RCC 7860 (cell line): ENCODE measurements around the gene EPHA7.

ENCODE experiments used
- DNase-seq: peaks from one replicate; pipeline ENCODE4 v3.0.0-alpha.2; 2015; ENCODE audit warnings: low spot score
- FAIRE-seq: peaks from 2 replicates; lab custom pipeline; 2012; peaks lifted over from hg19 to GRCh38; lab: Jason Lieb, UNC

EPHA7 gene

DNA sequence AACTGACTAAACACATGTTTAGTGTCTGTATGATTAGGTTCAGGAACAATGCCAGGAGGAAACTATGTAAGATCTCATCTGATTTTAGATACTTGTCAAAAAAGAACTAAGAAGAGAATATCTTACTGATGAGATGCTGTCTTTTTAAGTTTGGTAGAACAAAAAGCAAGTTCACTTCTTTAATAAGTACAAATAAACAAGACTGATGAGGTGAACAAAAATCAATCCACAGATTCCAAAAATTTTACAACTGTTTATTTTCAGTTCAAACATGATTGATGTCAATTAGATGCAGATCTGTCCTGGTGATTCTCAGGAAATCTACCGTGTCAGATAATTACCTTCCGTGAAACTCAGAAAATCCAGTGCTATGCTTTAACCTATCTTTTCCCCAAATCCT is 24.9 kb downstream of the EPHA7 start:
- DNase-seq (no peak), FAIRE-seq (no peak)

DNA sequence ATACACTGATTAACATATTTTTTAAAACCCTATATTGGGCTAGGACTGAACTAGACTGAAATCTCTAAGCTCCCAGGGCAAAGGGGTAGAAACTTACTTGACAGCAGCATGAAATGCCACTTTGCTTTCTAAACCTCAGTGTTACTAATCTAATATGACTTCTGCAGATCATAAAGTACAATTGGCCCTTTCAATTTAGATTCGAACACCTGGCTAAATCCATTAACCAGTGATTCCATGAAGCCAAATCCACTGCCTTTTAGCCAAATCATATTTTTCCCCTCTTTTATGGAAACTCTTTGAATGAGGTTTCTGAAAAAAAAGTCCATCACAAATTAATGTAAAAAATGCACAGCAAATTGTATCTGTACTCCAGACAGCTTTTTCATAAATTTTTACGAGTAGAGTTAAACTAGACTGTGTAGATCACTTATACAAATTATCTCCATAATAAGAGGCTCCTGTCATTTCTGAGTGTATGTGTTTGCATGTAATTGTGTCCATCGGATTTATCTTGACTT is 25.7 kb downstream of the EPHA7 start:
- DNase-seq: no peak
- no peak for FAIRE-seq

DNA sequence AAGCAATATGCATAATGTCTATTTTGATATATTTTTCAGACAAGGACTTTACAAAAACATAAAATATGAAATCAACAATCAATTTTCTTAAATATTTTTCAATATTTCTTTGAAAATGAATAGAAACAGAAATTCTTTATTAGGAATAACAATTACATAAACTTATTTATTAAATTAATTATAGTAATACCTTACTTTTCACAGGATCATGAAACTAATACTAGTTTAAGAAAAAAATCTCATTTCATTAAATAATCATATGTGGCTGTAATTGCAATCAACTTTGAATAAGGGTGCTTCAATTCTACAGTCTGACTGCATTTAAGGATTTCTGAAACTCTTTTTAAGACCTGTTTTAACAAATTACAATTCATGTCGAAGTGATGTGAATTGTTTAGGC is 26.6 kb downstream of the EPHA7 start:
- DNase-seq (no peak), FAIRE-seq (no peak)

DNA sequence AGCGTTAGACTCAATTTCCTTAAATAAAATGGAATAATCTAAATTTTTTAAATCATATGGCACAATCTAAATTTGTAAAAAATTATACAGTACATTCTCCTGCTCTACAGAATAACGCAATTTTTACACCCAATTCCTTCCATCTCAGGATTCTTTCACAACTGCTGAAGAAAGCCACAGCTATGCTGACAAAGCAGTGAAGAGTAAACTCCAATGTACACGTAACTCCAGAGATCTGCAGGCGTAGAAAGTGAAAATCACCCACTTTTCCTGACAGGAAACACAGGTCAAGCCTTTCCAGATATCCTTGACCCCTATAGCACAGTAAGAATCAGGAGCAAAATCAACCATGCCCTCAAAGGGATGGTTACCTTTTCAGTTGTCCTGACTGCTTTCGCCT is 27.4 kb downstream of the EPHA7 start:
- no peak for DNase-seq
- FAIRE-seq: no peak

DNA sequence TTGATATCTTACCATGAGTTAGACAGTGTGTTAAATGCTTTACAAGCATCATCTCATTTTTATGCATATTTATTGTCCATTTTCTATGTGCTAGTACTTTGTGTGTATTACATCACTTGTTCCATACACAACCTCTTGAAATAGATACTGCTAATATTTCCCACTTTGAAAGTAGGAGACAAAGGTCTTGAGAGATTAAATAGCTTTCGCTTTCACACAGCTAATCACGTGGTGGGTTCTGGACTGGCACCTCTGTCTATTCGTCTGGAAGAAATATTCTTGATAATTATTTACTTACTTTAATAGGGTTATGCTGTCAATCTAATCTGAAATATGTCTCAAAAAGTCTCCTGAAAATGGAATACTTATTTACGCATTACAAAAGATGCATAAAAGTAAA is 30.2 kb downstream of the EPHA7 start:
- FAIRE-seq (no peak), DNase-seq (no peak)

DNA sequence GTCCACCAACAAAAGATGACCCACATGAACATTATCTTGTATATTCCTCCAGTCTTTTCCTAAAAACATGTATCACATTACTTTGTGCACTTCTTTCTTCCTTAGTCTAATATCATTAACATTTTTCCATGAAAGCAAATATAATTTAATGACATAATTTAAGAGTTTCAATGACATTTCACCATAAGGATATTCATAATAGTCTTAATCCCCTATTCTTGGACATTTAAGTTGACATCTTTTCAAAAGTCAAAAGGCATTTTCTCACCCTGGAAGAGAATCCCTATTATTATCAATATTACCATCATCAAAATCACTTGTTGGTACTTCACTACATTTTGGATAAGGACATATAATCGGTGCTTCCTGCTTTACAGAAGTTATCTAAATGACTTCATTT is 31.3 kb downstream of the EPHA7 start:
- no peak for FAIRE-seq
- no peak for DNase-seq

DNA sequence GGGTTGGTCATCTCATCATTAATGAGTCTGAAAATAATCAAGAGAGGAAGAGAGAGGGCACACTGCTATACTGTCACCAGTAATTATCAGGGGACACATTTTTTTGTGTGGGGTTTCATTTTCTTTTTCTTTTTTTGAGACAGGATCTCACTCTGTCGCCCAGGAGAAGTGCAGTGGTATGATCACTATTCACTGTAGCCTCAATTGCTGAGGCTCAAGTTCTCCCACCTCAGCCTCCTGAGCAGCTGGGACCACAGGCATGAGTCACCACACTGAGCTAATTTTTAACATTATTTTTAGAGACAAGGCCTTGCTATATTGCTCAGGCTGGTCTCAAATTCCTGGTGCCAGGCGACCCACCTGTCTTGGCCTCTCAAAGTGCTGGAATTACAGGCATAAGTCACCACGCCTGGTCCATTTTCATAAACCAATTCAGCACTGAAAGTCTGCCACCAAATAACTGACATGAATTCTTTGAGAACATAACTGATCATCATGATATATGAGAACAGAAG is 43.3 kb downstream of the EPHA7 start:
- FAIRE-seq (no peak), DNase-seq (no peak)

DNA sequence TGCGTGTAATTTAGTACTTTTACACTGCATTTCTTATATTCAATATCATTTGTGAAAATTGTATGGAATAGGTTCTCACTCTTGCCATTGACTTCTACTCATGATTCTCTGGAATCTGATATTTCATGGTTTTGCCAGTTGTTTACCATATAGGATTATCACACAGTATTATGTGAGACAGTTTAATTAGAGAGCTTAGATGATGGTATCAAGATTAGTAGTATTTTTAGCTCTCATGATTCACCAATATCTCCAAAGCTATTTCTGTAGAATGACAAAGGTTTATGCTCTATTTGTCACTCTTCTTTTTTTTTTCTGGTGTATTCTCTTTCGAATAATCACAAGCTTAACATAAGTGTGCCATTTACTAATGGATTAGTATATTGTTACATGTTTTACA is 45.9 kb downstream of the EPHA7 start:
- FAIRE-seq: no peak
- DNase-seq: no peak

DNA sequence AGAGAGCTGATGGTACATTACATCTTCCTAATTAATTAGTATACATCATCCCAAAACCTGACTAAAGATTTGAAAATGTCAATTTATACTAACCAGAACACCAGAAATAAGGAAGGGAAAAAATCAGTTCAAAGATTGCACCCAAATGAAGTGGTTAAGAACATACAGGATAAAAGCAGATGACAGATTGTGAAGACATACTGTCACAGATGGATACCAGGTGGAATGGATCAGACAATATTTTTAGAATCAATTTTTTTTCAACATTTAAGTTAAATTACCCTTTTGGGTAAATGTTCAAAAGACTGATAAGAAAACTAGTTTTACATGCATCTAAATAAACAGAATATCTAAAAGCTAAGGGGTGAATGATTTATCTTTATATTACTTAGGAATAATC is 47.6 kb downstream of the EPHA7 start:
- DNase-seq: no peak
- FAIRE-seq: no peak

DNA sequence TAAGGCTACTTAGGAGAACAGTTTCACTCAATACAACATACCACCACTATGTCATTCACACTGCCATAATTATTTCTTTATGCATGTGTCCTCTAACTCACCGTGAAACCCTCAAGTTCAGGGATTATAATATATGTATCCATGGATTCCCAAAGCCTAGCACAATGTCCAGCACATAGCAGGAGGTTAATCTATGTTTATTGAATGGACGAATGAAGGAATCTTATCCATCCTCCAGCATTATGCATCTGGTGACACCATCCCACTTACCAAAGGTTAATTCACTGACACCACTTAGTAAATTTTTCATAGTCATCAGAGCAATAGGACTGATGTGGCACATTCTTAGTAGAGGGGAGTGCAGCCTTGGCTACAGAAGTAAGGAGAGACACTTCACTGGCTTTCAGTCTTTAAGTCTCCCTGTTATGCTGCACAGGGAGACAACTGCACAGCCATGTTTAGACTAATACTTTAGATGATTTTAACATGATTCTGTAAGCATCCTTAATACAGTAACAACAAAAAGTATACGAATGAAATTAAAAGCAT is 49.7 kb downstream of the EPHA7 start:
- FAIRE-seq (no peak), DNase-seq (no peak)

DNA sequence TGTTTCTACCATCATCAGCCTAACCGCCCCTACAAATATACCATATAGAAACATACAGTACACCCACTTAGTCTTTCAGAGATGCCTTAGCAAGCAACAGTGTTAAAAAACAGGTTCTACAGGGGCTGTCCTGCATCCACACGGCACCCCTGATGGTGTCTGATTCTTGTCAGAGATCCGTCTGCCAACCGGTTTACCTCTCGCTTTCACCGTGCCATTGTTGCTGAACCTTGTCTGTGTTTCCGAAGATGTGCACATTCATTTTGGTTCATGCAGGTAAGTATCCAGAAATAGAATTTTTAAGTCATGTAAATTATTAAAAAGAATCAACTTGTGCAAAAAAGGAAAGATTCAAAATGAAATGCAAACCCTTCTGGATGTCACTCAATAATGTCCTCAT is 52.9 kb downstream of the EPHA7 start:
- DNase-seq (no peak), FAIRE-seq (no peak)

DNA sequence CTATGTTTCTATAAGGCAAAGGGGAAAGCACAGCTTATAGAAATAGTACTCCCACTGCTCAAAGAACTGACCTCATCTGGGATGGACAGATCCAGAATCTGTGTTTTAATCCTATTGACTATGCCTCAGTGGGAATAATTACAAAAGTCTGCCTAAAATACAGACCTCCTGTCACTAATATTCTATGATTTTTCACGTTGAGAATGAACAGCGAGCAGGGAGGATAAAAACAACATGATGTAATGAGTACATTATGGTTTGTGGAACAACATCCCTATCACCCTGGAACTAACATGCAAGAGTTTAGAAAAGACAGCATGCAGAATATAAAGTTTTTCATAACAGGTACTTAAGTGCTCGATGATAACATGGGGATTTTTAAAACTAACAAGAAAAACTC is 53.9 kb downstream of the EPHA7 start:
- FAIRE-seq (no peak), DNase-seq (no peak)

DNA sequence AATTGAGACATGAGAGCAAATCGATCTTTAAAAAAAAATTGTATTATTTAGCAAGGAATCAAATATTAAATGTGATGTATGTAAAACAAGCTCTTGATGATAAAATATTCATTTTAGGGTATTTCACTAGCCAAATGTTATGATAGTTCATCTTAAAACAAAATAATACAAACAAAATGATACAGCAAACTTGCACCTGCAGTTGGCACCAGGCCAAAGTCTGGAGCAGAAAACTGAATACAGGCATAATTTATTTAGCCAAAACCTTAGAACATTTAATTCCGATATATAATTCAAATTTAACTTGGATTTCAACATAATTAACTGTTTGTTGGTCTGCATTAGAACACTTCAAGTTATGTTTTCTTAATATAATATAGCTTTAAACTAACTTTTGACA is 60.9 kb downstream of the EPHA7 start:
- no peak for DNase-seq
- no peak for FAIRE-seq

DNA sequence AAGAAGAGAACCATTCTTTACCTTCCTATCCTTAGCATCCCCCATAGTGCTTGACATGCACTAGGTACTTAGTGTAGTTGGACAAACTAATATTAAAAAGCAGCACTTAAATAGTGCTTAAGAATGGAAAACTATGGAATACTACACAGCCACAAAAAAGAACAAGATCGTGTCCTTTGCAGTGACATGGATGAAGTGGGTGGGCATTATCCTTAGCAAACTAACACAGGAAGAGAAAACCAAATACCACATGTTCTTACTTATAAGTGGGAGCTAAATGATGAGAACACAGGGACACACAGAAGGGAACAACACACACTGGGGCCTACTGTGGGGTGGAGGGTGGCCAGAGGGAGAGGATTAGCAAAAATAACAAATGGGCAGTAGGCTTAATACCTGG is 66.8 kb downstream of the EPHA7 start:
- DNase-seq (no peak), FAIRE-seq (no peak)

DNA sequence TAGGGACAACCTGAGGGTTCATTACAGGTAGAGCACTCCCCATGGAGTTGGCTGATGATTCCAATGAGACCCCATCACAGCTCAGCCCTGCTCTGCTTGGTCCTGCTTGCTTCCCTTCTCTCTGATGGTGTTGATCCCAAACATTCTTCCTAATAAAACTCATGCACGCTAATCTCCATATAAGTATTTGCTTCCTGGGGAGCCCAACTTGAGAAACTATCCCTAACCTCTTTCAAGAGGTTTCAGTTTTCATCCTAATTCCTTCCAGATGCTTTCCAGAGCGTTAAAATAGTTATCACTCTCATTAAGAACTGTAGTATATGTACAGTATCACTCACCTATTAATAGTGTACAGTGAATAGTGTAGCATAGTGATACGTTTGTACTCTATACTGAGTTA is 68.1 kb downstream of the EPHA7 start:
- FAIRE-seq (no peak), DNase-seq (no peak)

DNA sequence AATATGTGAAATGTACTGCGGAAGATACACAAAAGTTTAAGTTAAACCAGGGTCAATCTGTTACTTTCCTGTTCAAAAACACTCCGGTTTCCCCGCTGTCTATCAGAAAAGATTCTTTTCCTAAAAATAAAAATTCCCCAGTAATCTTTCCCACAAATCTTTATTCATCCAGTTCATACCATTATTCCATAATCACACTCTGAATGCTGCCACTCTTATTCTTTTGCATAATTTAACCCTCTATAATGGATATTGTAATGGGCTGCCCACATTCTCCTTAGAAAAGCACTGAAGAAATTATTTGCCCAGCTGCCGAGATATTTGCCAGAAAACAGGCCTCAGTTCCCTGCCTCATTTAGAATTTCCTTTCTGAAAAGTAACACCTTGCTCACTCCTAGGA is 68.6 kb downstream of the EPHA7 start:
- DNase-seq (no peak), FAIRE-seq (no peak)

DNA sequence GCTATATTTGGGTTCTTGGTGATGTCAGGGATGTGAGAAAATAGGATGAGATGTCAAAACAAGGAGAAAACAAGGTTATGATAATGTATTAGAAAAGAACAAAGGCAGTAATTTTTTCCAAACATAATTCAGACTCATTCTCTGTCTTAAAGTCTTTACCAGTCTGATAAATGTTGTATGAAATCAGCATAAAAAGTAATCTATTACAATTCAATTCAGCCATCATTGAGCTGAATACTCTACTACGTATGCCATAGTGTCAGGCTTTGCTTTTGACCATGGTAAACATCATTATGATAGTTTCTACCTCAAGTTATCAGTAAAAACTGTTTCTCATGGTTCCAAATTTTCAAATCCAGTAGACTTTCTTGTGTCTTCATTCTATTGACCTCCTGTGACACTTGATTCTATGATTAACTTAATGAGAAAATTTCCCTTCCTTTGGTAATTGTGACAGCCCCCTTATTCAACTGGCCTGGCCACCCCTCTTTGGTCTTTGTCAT is 75.0 kb downstream of the EPHA7 start:
- FAIRE-seq: no peak

DNA sequence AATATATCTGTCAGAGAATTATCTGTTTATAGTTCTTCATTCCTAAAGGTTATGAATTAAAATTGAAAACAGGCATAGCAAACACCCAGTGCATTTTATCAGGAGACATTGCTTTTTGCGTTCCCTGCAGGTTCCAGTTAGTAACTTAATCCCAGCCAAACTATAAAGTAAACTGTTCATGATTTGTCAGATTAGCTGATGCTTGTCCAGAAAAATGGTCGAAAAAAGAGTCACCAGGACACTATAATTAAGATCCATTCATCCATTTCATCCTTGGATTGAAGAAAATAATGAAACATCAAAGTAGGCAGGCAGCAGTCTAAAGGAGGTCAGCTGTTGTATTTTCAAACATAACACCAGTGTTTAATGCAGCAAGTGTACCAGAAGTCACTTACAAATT is 75.9 kb downstream of the EPHA7 start:
- FAIRE-seq (no peak), DNase-seq (no peak)

More for the DNA sequence above, 75.0 kb downstream of the EPHA7 start:
- no peak for DNase-seq

DNA sequence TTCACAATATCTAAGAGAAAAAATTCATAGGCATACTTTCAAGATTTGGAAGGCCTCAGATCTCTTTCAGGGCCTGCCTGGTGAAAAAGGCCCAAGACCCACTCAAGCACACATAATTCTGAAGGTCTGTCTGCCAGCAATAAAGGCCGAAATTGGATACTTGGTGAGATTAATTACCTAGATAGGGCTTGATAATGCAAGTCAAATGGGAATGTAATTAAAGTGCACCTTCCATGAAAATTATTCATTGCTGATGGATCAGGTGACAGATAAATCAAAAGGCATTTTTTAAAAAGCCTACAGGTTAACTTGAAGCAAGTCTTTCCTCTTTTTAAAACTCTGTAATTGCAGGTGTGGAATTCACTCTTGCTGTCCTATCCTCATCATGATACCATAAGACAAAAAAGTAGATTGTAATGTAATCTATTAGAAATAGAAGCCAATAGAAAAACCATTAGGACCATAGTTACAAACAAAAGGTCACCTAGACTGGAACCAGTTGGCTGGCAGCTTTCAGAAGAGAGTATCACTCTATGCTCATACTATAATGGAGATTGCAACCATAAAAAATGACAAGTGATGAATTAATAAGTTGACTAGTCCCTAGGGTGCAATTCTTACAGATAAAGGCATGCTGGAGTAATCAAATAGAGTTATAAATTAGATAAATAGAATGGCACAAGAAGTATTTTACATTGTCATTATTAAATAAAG is 77.3 kb downstream of the EPHA7 start:
- DNase-seq: no peak

DNA sequence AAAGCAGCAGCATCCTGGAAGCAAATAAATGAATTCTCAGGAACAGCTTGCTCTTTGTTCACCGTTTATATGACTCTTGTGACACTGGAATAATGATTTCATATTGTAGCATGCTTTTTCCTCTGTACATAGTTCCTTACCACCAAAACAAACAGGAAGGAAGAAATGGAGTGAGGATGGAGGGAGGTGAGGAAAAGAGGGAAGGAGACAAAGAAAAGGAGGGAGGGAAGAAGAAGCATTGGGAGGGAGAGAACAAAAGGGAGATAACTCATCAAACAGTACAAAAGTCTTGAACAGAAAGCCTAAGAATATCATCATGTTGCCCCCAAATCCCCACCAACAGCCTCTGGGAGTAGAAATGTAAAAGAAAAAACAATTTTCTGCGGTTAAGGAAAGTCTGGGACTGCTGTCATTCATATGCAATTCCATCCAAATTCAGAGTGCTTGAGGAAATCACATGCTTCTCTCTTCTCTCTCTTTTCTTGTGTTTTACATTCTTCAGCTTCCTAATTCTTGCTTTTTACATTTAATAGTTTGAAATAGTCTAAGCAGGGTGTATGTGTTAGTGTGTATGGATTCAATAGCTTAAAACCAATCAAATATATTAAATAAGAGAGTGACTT is 81.5 kb downstream of the EPHA7 start:
- FAIRE-seq (no peak), DNase-seq (no peak)

More for the DNA sequence above, 77.3 kb downstream of the EPHA7 start:
- no peak for FAIRE-seq

DNA sequence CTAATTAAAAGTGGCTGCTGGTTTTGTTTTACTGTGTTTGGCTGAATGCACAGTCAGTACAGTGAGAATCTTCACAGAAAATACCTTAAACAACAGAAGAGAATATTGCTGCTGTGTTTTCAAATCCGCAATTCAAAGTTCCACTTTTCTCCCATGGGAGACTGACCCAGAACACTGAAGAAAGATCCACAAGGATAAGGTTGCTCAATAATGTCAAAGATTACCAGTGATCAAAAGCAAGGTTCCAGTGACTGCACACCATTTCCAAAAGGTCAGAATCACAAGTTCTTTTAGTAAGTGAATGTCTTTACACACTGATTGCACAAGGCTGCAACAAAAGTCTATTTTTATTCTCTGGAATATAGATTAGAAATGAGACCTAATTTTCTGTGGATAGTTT is 82.3 kb downstream of the EPHA7 start:
- FAIRE-seq: no peak

More for the DNA sequence above, 82.3 kb downstream of the EPHA7 start:
- no peak for DNase-seq
